Loucy (cell line): ENCODE measurements around the gene SLC22A3.
"Not testable (repeated sequence)": the region's sequence is repeated elsewhere in the genome, so short reads cannot be mapped to it uniquely, and the experiment has no call there.

Experiments used
- H2AFZ ChIP-seq: fragments of 200-600 bp; sonication (generic); 2 replicates; pipeline ENCODE4 v1.6.0; 2016; ENCODE audit warnings: antibody characterized with exemption, mild to moderate bottlenecking, low read length, moderate library complexity
- H3F3A ChIP-seq: fragments of 200-600 bp; 2 replicates; pipeline ENCODE4 v1.6.0; 2016; ENCODE audit warnings: antibody characterized with exemption, low read depth, mild to moderate bottlenecking
- H3K27me3 ChIP-seq: fragments of 200-600 bp; sonication (generic); 2 replicates; pipeline ENCODE4 v1.6.1; 2014; ENCODE audit warnings: low read length, mild to moderate bottlenecking; ENCODE audit not compliant: insufficient read depth, poor library complexity, severe bottlenecking
- H3K36me3 ChIP-seq: fragments of 200-600 bp; sonication (generic); 2 replicates; pipeline ENCODE4 v1.6.1; 2016; ENCODE audit warnings: low read length; ENCODE audit not compliant: insufficient read depth
- H3K4me1 ChIP-seq: fragments of 200-600 bp; sonication (generic); 2 replicates; pipeline ENCODE4 v1.5.1; 2014; ENCODE audit warnings: low read length, mild to moderate bottlenecking; ENCODE audit not compliant: insufficient read depth, poor library complexity, severe bottlenecking
- H3K4me2 ChIP-seq: fragments of 200-600 bp; sonication (generic); 2 replicates; pipeline ENCODE4 v1.6.0; 2014; ENCODE audit warnings: antibody characterized with exemption, low read length, low read depth, mild to moderate bottlenecking; ENCODE audit not compliant: poor library complexity, severe bottlenecking
- H3K4me3 ChIP-seq: fragments of 200-600 bp; sonication (generic); 2 replicates; pipeline ENCODE4 v1.5.1; 2014; ENCODE audit warnings: low read length, mild to moderate bottlenecking, mixed read lengths; ENCODE audit not compliant: poor library complexity, severe bottlenecking
- H3K79me2 ChIP-seq: fragments of 200-600 bp; sonication (generic); 2 replicates; pipeline ENCODE4 v1.6.1; 2014; ENCODE audit warnings: low read length; ENCODE audit not compliant: insufficient read depth
- H3K9ac ChIP-seq: fragments of 200-600 bp; sonication (generic); 2 replicates; pipeline ENCODE4 v1.6.0; 2014; ENCODE audit warnings: mild to moderate bottlenecking, low read depth, low read length, moderate library complexity; ENCODE audit not compliant: poor library complexity, severe bottlenecking
- H3K9me2 ChIP-seq: fragments of 200-600 bp; sonication (generic); replicated peaks from 2 replicates; pipeline ENCODE4 v1.6.1; 2016; ENCODE audit warnings: low read depth, low read length, mixed read lengths
- H3K9me3 ChIP-seq: fragments of 200-600 bp; sonication (generic); 2 replicates; pipeline ENCODE4 v1.6.1; 2014; ENCODE audit warnings: mild to moderate bottlenecking, antibody characterized with exemption, low read length, low read depth; ENCODE audit not compliant: insufficient read depth
- H4K20me1 ChIP-seq: fragments of 200-600 bp; sonication (generic); 2 replicates; pipeline ENCODE4 v1.6.0; 2014; ENCODE audit warnings: antibody characterized with exemption, low read length, mild to moderate bottlenecking; ENCODE audit not compliant: insufficient read depth, poor library complexity, severe bottlenecking
- CTCF ChIP-seq: fragments of 200-600 bp; sonication (generic); conservative IDR thresholded peaks from 2 replicates; pipeline ENCODE4 v1.5.1; 2014; ENCODE audit warnings: mild to moderate bottlenecking, antibody characterized with exemption, low read length
- EZH2phosphoT487 ChIP-seq: fragments of 200-600 bp; IDR thresholded peaks from 2 replicates; pipeline ENCODE4 v1.6.1; 2018; ENCODE audit warnings: antibody characterized with exemption, mild to moderate bottlenecking, moderate library complexity, borderline replicate concordance

Gene SLC22A3

GRCh38 chr6:160368670-160369069, 20.5 kb downstream of the SLC22A3 start:
- H3K4me1 ChIP-seq: no peaks in the 10 kb centered on the region
- no peak overlapping the region for H3K9ac ChIP-seq
- H3K4me3 ChIP-seq: no peak overlapping the region
- no peak overlapping the region for H3K4me2 ChIP-seq
- no peaks in the 10 kb centered on the region for H3K27me3 ChIP-seq
- H3K79me2 ChIP-seq: no peaks in the 10 kb centered on the region
- no peaks in the 10 kb centered on the region for H3K9me3 ChIP-seq
- H2AFZ ChIP-seq: no peak overlapping the region
- no peaks in the 10 kb centered on the region for H3K36me3 ChIP-seq
- H3K9me2 ChIP-seq: no peaks in the 10 kb centered on the region
- no peaks in the 10 kb centered on the region for H4K20me1 ChIP-seq
- TF ChIP-seq EZH2phosphoT487 (no peak), CTCF (no peak)
- no peaks in the 10 kb centered on the region for H3F3A ChIP-seq

- H3K4me2 ChIP-seq, H3K36me3 ChIP-seq, H3K9ac ChIP-seq, H3K79me2 ChIP-seq, H3K4me3 ChIP-seq, H3K9me3 ChIP-seq, H2AFZ ChIP-seq, H4K20me1 ChIP-seq, H3K4me1 ChIP-seq, H3K27me3 ChIP-seq, H3F3A ChIP-seq, H3K9me2 ChIP-seq: not testable (repeated sequence)
These were observed 25.4 kb downstream of the SLC22A3 start for GRCh38 chr6:160373601-160374000.

GRCh38 chr6:160374836-160375560, 26.8 kb downstream of the SLC22A3 start:
- H3K9ac ChIP-seq: no peak overlapping the region
- no peaks in the 10 kb centered on the region for H3F3A ChIP-seq
- no peaks in the 10 kb centered on the region for H3K9me3 ChIP-seq
- H3K9me2 ChIP-seq: no peaks in the 10 kb centered on the region
- TF ChIP-seq EZH2phosphoT487 (no peak), CTCF (no peak)
- H3K4me3 ChIP-seq: no peak overlapping the region
- no peaks in the 10 kb centered on the region for H3K79me2 ChIP-seq
- no peak overlapping the region for H3K4me2 ChIP-seq
- H3K27me3 ChIP-seq: no peaks in the 10 kb centered on the region
- H2AFZ ChIP-seq: no peak overlapping the region
- no peaks in the 10 kb centered on the region for H3K4me1 ChIP-seq
- H4K20me1 ChIP-seq: no peaks in the 10 kb centered on the region
- H3K36me3 ChIP-seq: no peaks in the 10 kb centered on the region

GRCh38 chr6:160375561-160375949, 27.4 kb downstream of the SLC22A3 start:
- H4K20me1 ChIP-seq: no peaks in the 10 kb centered on the region
- no peaks in the 10 kb centered on the region for H3K9me3 ChIP-seq
- no peak overlapping the region for H3K9ac ChIP-seq
- no peaks in the 10 kb centered on the region for H3K9me2 ChIP-seq
- no peaks in the 10 kb centered on the region for H3K4me1 ChIP-seq
- no peaks in the 10 kb centered on the region for H3K79me2 ChIP-seq
- H3F3A ChIP-seq: no peaks in the 10 kb centered on the region
- no peak overlapping the region for H2AFZ ChIP-seq
- no peaks in the 10 kb centered on the region for H3K27me3 ChIP-seq
- TF ChIP-seq EZH2phosphoT487 (no peak), CTCF (no peak)
- H3K4me3 ChIP-seq: no peak overlapping the region
- no peak overlapping the region for H3K4me2 ChIP-seq
- H3K36me3 ChIP-seq: no peaks in the 10 kb centered on the region
